DOHH2 (cell line): ENCODE data around the gene AP1G2.

Experiments used
- H3F3A ChIP-seq: fragments of 200-600 bp; sonication (generic), shearing (Covaris generic); 2 replicates; pipeline ENCODE4 v1.6.0; 2016; ENCODE audit warnings: antibody characterized with exemption, mild to moderate bottlenecking; ENCODE audit not compliant: control insufficient read depth, insufficient read depth
- H3K27ac ChIP-seq: fragments of 200-600 bp; sonication (generic); 2 replicates; pipeline ENCODE4 v1.5.1; 2014; ENCODE audit warnings: low read depth, mild to moderate bottlenecking, low read length, moderate library complexity
- H3K27me3 ChIP-seq: fragments of 200-600 bp; sonication (generic); 2 replicates; pipeline ENCODE4 v1.6.1; 2014; ENCODE audit warnings: mild to moderate bottlenecking, low read length, mixed read lengths; ENCODE audit not compliant: control insufficient read depth
- H3K36me3 ChIP-seq: fragments of 200-600 bp; sonication (generic); 2 replicates; pipeline ENCODE4 v1.6.1; 2014; ENCODE audit warnings: mild to moderate bottlenecking, low read length, moderate library complexity, mixed read lengths; ENCODE audit not compliant: control insufficient read depth
- H3K4me1 ChIP-seq: fragments of 200-600 bp; sonication (generic); 2 replicates; pipeline ENCODE4 v1.6.1; 2014; ENCODE audit warnings: mild to moderate bottlenecking, low read length, mixed read lengths; ENCODE audit not compliant: control insufficient read depth
- H3K4me2 ChIP-seq: fragments of 200-600 bp; sonication (generic); 2 replicates; pipeline ENCODE4 v1.6.0; 2014; ENCODE audit warnings: mild to moderate bottlenecking, low read length, moderate library complexity
- H3K4me3 ChIP-seq: fragments of 200-600 bp; sonication (generic); 2 replicates; pipeline ENCODE4 v1.5.1; 2014; ENCODE audit warnings: mild to moderate bottlenecking, low read length, mixed read lengths
- H3K79me2 ChIP-seq: fragments of 200-600 bp; sonication (generic); 2 replicates; pipeline ENCODE4 v1.6.1; 2014; ENCODE audit warnings: mild to moderate bottlenecking, low read length, mixed read lengths; ENCODE audit not compliant: control insufficient read depth
- H3K9me2 ChIP-seq: fragments of 200-600 bp; sonication (generic); replicated peaks from 2 replicates; pipeline ENCODE4 v1.6.1; 2014; ENCODE audit warnings: mild to moderate bottlenecking, low read length, mixed read lengths; ENCODE audit not compliant: control insufficient read depth
- H3K9me3 ChIP-seq: fragments of 200-600 bp; sonication (generic); 2 replicates; pipeline ENCODE4 v1.6.1; 2014; ENCODE audit warnings: antibody characterized with exemption, low read length, mixed read lengths; ENCODE audit not compliant: control insufficient read depth, insufficient read depth
- H4K20me1 ChIP-seq: fragments of 200-600 bp; sonication (generic); 2 replicates; pipeline ENCODE4 v1.6.0; 2014; ENCODE audit warnings: low read depth, mild to moderate bottlenecking, antibody characterized with exemption, low read length, moderate library complexity; ENCODE audit not compliant: control insufficient read depth, insufficient read depth
- CTCF ChIP-seq: fragments of 200-600 bp; sonication (generic); IDR thresholded peaks from one replicate; pipeline ENCODE4 v1.5.1; 2014; ENCODE audit warnings: antibody characterized with exemption, mild to moderate bottlenecking, low read depth, low read length; ENCODE audit not compliant: poor library complexity, severe bottlenecking
- EZH2phosphoT487 ChIP-seq: fragments of 200-600 bp; sonication (generic); IDR thresholded peaks from 2 replicates; pipeline ENCODE4 v1.6.1; 2017; ENCODE audit warnings: borderline replicate concordance, mild to moderate bottlenecking, antibody characterized with exemption, low read length, moderate library complexity, mixed read lengths

The AP1G2 gene

GRCh38 chr14:23548351-23549318, 19.0 kb downstream of the AP1G2 start:
- H3K4me1 ChIP-seq, result peaks cover 16% of the 10 kb centered on the region
- no peak overlapping the region for H3K27ac ChIP-seq
- no peak overlapping the region for H3K4me3 ChIP-seq
- H3K27me3 ChIP-seq, result peaks cover 17% of the 10 kb centered on the region
- H3K4me2 ChIP-seq, result no peak overlapping the region
- H4K20me1 ChIP-seq, result no peaks in the 10 kb centered on the region
- no peaks in the 10 kb centered on the region for H3K9me2 ChIP-seq
- no peaks in the 10 kb centered on the region for H3K79me2 ChIP-seq
- no peaks in the 10 kb centered on the region for H3K9me3 ChIP-seq
- H3K36me3 ChIP-seq, result no peaks in the 10 kb centered on the region
- H3F3A ChIP-seq, result no peaks in the 10 kb centered on the region
- TF ChIP-seq CTCF (no peak), EZH2phosphoT487 (no peak)

- Histone ChIP-seq H3K79me2 (no peaks in the 10 kb centered on the region), H3K36me3 (no peaks in the 10 kb centered on the region), H3K4me2 (no peak overlapping the region), H3K4me1 (peaks cover 16% of the 10 kb centered on the region), H3K9me2 (no peaks in the 10 kb centered on the region), H3K27ac (no peak overlapping the region), H3K4me3 (no peak overlapping the region), H4K20me1 (no peaks in the 10 kb centered on the region), H3K27me3 (peaks cover 17% of the 10 kb centered on the region), H3F3A (no peaks in the 10 kb centered on the region), H3K9me3 (no peaks in the 10 kb centered on the region)
- TF ChIP-seq CTCF, result no peak
Measured at GRCh38 chr14:23547924-23548323, 19.7 kb downstream of the AP1G2 start.

GRCh38 chr14:23546450-23547035, 21.0 kb downstream of the AP1G2 start:
- peaks cover 17% of the 10 kb centered on the region for H3K27me3 ChIP-seq
- H3K4me1 ChIP-seq, result peaks cover 17% of the 10 kb centered on the region
- no peaks in the 10 kb centered on the region for H3K79me2 ChIP-seq
- TF ChIP-seq EZH2phosphoT487, result no peak
- no peak for TF ChIP-seq CTCF
- no peaks in the 10 kb centered on the region for H3F3A ChIP-seq
- H3K4me3 ChIP-seq, result no peak overlapping the region
- no peak overlapping the region for H3K4me2 ChIP-seq
- no peaks in the 10 kb centered on the region for H3K9me3 ChIP-seq
- no peaks in the 10 kb centered on the region for H4K20me1 ChIP-seq
- H3K36me3 ChIP-seq, result no peaks in the 10 kb centered on the region
- H3K9me2 ChIP-seq, result no peaks in the 10 kb centered on the region
- H3K27ac ChIP-seq, result no peak overlapping the region
